Activated naive CD4-positive, alpha-beta T cell treated with anti-CD3 and anti-CD28 coated beads for 36 hours (primary cell): ENCODE data around the gene DAPK1. TPM values are rescaled to one million over a fixed set of nuclear protein-coding genes. Genes with fewer than 3 reads are reported as not detected.

Experiments used
- CTCF ChIA-PET: fragments of 350-600 bp; sonication (Branson Sonifier 250); formaldehyde crosslinking; loops from one replicate; lab custom pipeline; 2021; ENCODE audit warnings: antibody characterized with exemption; lab: Charles Lee
- DNase-seq: peaks from one replicate; pipeline ENCODE4 v3.0.0-alpha.2; 2020
- H3K27ac Mint-ChIP-seq: one replicate; pipeline ENCODE4 v1.8.0; 2021; ENCODE audit warnings: mild to moderate bottlenecking, mixed read lengths
- H3K27me3 Mint-ChIP-seq: one replicate; pipeline ENCODE4 v1.8.0; 2021; ENCODE audit warnings: low read depth, mixed read lengths
- H3K36me3 Mint-ChIP-seq: one replicate; pipeline ENCODE4 v1.8.0; 2021; ENCODE audit warnings: low read depth, mixed read lengths
- H3K4me1 Mint-ChIP-seq: one replicate; pipeline ENCODE4 v1.8.0; 2021; ENCODE audit warnings: low read depth, mixed read lengths
- H3K4me3 Mint-ChIP-seq: one replicate; pipeline ENCODE4 v1.8.0; 2021; ENCODE audit warnings: mild to moderate bottlenecking, moderate library complexity, mixed read lengths
- H3K9me3 Mint-ChIP-seq: one replicate; pipeline ENCODE4 v1.8.0; 2021; ENCODE audit warnings: mixed read lengths
- intact Hi-C: fragments of 100-400 bp; cut with micrococcal nuclease; formaldehyde crosslinking; loops from one replicate; pipeline ENCODE4 v1.15.1; 2023
- total RNA-seq, 2 experiments: library from RNA; stranded (reverse); gene quantifications; one replicate each; pipeline ENCODE4 v1.2.3, GENCODE V29; 2021

Gene DAPK1
- total RNA-seq, 2 experiments from 2014 or later: 0.20 to 0.50 TPM

- peaks cover 1% of the 10 kb centered on the region for H3K36me3 Mint-ChIP-seq
- H3K27me3 Mint-ChIP-seq: no peaks in the 10 kb centered on the region
- no peak for DNase-seq
- intact Hi-C loops: loop anchor here (10.0 kb wide), 2 partner anchors 1183 to 1253 kb away; no protein-coding TSS in a partner anchor
- H3K4me3 Mint-ChIP-seq: no peak overlapping the region
- no peak overlapping the region for H3K27ac Mint-ChIP-seq
- CTCF ChIA-PET: interaction anchor here (0.7 to 1.4 kb wide), 2 partner anchors 9 to 152 kb away, joined by 3 to 5 read pairs; no protein-coding TSS in a partner anchor
- no peaks in the 10 kb centered on the region for H3K4me1 Mint-ChIP-seq
- H3K9me3 Mint-ChIP-seq: peaks cover 3% of the 10 kb centered on the region
These were observed 170.6 kb downstream of the DAPK1 start for GRCh38 chr9:87668222-87668621.

- intact Hi-C loops: loop anchor here (10.0 kb wide), 2 partner anchors 1184 to 1254 kb away; no protein-coding TSS in a partner anchor
- H3K9me3 Mint-ChIP-seq: peaks cover 3% of the 10 kb centered on the region
- DNase-seq: no peak
- CTCF ChIA-PET: no interaction called here
- no peak overlapping the region for H3K4me3 Mint-ChIP-seq
- no peaks in the 10 kb centered on the region for H3K27me3 Mint-ChIP-seq
- H3K4me1 Mint-ChIP-seq: no peaks in the 10 kb centered on the region
- H3K36me3 Mint-ChIP-seq: peaks cover 1% of the 10 kb centered on the region
- no peak overlapping the region for H3K27ac Mint-ChIP-seq
These were observed 171.1 kb downstream of the DAPK1 start for GRCh38 chr9:87668722-87669121.

- CTCF ChIA-PET: no interaction called here
- no peaks in the 10 kb centered on the region for H3K27me3 Mint-ChIP-seq
- H3K4me1 Mint-ChIP-seq: no peaks in the 10 kb centered on the region
- H3K9me3 Mint-ChIP-seq: peaks cover 3% of the 10 kb centered on the region
- DNase-seq: no peak
- H3K4me3 Mint-ChIP-seq: no peak overlapping the region
- no peak overlapping the region for H3K27ac Mint-ChIP-seq
- intact Hi-C loops: no loop called here
- peaks cover 1% of the 10 kb centered on the region for H3K36me3 Mint-ChIP-seq
These were observed 173.1 kb downstream of the DAPK1 start for GRCh38 chr9:87670572-87671264.

- CTCF ChIA-PET: no interaction called here
- Mint-ChIP-seq H3K36me3 (peaks cover 1% of the 10 kb centered on the region), H3K27me3 (no peaks in the 10 kb centered on the region), H3K4me3 (no peak overlapping the region), H3K9me3 (peaks cover 3% of the 10 kb centered on the region), H3K27ac (no peak overlapping the region), H3K4me1 (no peaks in the 10 kb centered on the region)
- DNase-seq: no peak
- intact Hi-C loops: no loop called here
These were observed 173.8 kb downstream of the DAPK1 start for GRCh38 chr9:87671478-87671877.

GRCh38 chr9:87671925-87672324 is 174.3 kb downstream of the DAPK1 start:
- Mint-ChIP-seq H3K9me3 (peaks cover 3% of the 10 kb centered on the region), H3K27ac (no peak overlapping the region), H3K36me3 (peaks cover 1% of the 10 kb centered on the region), H3K4me1 (no peaks in the 10 kb centered on the region), H3K27me3 (no peaks in the 10 kb centered on the region), H3K4me3 (no peak overlapping the region)
- CTCF ChIA-PET: interaction anchor here (0.5 kb wide), 1 partner anchor 170 kb away, joined by 5 read pairs; no protein-coding TSS in a partner anchor
- DNase-seq: no peak
- intact Hi-C loops: no loop called here

- no peak overlapping the region for H3K27ac Mint-ChIP-seq
- H3K9me3 Mint-ChIP-seq: no peaks in the 10 kb centered on the region
- H3K36me3 Mint-ChIP-seq: no peaks in the 10 kb centered on the region
- intact Hi-C loops: no loop called here
- no peak overlapping the region for H3K4me3 Mint-ChIP-seq
- no peaks in the 10 kb centered on the region for H3K4me1 Mint-ChIP-seq
- CTCF ChIA-PET: interaction anchor here (0.5 kb wide), 1 partner anchor 171 kb away, joined by 5 read pairs; no protein-coding TSS in a partner anchor
- no peaks in the 10 kb centered on the region for H3K27me3 Mint-ChIP-seq
- no peak for DNase-seq
These were observed 174.9 kb downstream of the DAPK1 start for GRCh38 chr9:87672586-87672985.

- Mint-ChIP-seq H3K27ac (no peak overlapping the region), H3K27me3 (no peaks in the 10 kb centered on the region)
- CTCF ChIA-PET: no interaction called here
These were observed 175.9 kb downstream of the DAPK1 start for GRCh38 chr9:87673446-87674120.

GRCh38 chr9:87674565-87675299 is 177.1 kb downstream of the DAPK1 start:
- Mint-ChIP-seq H3K9me3 (no peaks in the 10 kb centered on the region), H3K36me3 (no peaks in the 10 kb centered on the region), H3K27ac (no peak overlapping the region), H3K27me3 (no peaks in the 10 kb centered on the region), H3K4me1 (peaks cover 3% of the 10 kb centered on the region), H3K4me3 (no peak overlapping the region)
- DNase-seq: no peak
- CTCF ChIA-PET: interaction anchor here (1.2 kb wide), 1 partner anchor 138 kb away, joined by 3 read pairs; no protein-coding TSS in a partner anchor
- intact Hi-C loops: no loop called here

More at GRCh38 chr9:87673446-87674120, 175.9 kb downstream of the DAPK1 start:
- H3K36me3 Mint-ChIP-seq: no peaks in the 10 kb centered on the region
- peaks cover under 1% of the 10 kb centered on the region for H3K4me1 Mint-ChIP-seq
- DNase-seq: no peak
- H3K4me3 Mint-ChIP-seq: no peak overlapping the region
- H3K9me3 Mint-ChIP-seq: no peaks in the 10 kb centered on the region
- intact Hi-C loops: no loop called here

GRCh38 chr9:87675906-87676515 is 178.3 kb downstream of the DAPK1 start:
- Mint-ChIP-seq H3K27ac (no peak overlapping the region), H3K36me3 (no peaks in the 10 kb centered on the region), H3K27me3 (no peaks in the 10 kb centered on the region), H3K4me3 (no peak overlapping the region), H3K9me3 (no peaks in the 10 kb centered on the region), H3K4me1 (peaks cover 3% of the 10 kb centered on the region)
- no peak for DNase-seq
- intact Hi-C loops: no loop called here
- CTCF ChIA-PET: interaction anchor here (2.3 kb wide), 1 partner anchor 136 kb away, joined by 8 read pairs; no protein-coding TSS in a partner anchor

- H3K4me1 Mint-ChIP-seq: peaks cover 3% of the 10 kb centered on the region
- no peaks in the 10 kb centered on the region for H3K9me3 Mint-ChIP-seq
- CTCF ChIA-PET: interaction anchor here (0.6 to 2.3 kb wide), 6 partner anchors 10 to 902 kb away, joined by 3 to 8 read pairs (median 4); partner anchors contain the start of gene DAPK1
- H3K27me3 Mint-ChIP-seq: no peaks in the 10 kb centered on the region
- H3K4me3 Mint-ChIP-seq: no peak overlapping the region
- no peak for DNase-seq
- H3K27ac Mint-ChIP-seq: no peak overlapping the region
- intact Hi-C loops: no loop called here
- no peaks in the 10 kb centered on the region for H3K36me3 Mint-ChIP-seq
These were observed 179.5 kb downstream of the DAPK1 start for GRCh38 chr9:87676976-87677775.
